ENCODE measurements around the gene TSPAN16. TPM values are rescaled to one million over a fixed set of nuclear protein-coding genes. Genes with fewer than 3 reads are reported as not detected.

The TSPAN16 gene
- total RNA-seq, 1 experiment from 2014 or later, result not detected

DNA sequence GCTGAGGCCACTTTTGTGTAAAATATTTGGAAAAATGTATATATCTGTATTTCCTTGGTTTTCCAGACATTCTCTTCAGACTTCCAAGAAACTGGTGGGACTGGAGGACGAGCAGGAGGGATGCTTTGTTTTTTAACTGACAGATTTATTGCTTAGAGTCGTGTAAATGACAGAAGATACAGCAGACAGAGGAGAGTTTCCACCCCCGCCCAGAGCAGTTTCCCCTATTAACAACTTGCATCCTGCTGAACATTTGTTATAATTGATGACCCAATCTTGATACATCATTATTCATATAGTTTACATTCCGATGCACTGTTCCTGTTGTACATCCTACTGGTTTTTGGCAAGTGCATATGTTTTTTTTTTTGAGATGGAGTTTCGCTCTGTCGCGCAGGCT is 26.6 kb upstream of the TSPAN16 start:
- no peak overlapping the region for H3K4ac ChIP-seq (ENCODE audit: low read depth, low read length)
- peaks cover 2% of the 10 kb centered on the region; the same call in 1 of the 2 replicates for H3K27me3 Mint-ChIP-seq (ENCODE audit: low read depth)
- no peaks in the 10 kb centered on the region for H3K9me3 ChIP-seq (ENCODE audit: control insufficient read depth, low read depth, low read length)
- H2BK120ac ChIP-seq (ENCODE audit: low read depth, low read length, poor library complexity, severe bottlenecking), result no peak overlapping the region
- H3K23ac ChIP-seq (ENCODE audit: insufficient read length, low read depth, low read length), result no peak overlapping the region
- H2BK12ac ChIP-seq (ENCODE audit: insufficient read length, low read depth, low read length), result no peak overlapping the region
- no peak overlapping the region for H3T11ph ChIP-seq (ENCODE audit: low read length)
- H3K4me1 Mint-ChIP-seq, result peaks cover 6 to 7% of the 10 kb centered on the region in 2 experiments; a peak in 3 of 4 replicates
- no peaks in the 10 kb centered on the region for H3K79me1 ChIP-seq (ENCODE audit: insufficient read depth, low read depth, low read length, poor library complexity, severe bottlenecking)
- no peak overlapping the region for H2AFZ ChIP-seq (ENCODE audit: low read length)
- H3K18ac ChIP-seq (ENCODE audit: insufficient read length, low read depth, low read length), result no peak overlapping the region
- H2BK20ac ChIP-seq (ENCODE audit: low read depth, low read length, poor library complexity, severe bottlenecking), result no peak overlapping the region
- H3K27ac Mint-ChIP-seq, result no peak overlapping the region
- H3K14ac ChIP-seq (ENCODE audit: insufficient read depth, low read length), result no peak overlapping the region
- no peaks in the 10 kb centered on the region for H3K36me3 Mint-ChIP-seq (ENCODE audit: insufficient read depth in 1 of 3, low read depth in 3 of 3)
- DNase-seq, result no peak
- no peak overlapping the region for H3K56ac ChIP-seq (ENCODE audit: insufficient read length, low read depth, low read length)
- no peaks in the 10 kb centered on the region for H4K20me1 ChIP-seq (ENCODE audit: control insufficient read depth, insufficient read depth, insufficient read length)
- no peak overlapping the region for H4K91ac ChIP-seq (ENCODE audit: insufficient read length, low read depth, low read length)
- no peaks in the 10 kb centered on the region for H3K79me2 ChIP-seq (ENCODE audit: insufficient read depth, low read length)
- no peak overlapping the region for H3K9ac ChIP-seq (ENCODE audit: extremely low read depth, insufficient read length, low read length)
- no peak overlapping the region for H2AK5ac ChIP-seq (ENCODE audit: insufficient read length, low read length)
- no peaks in the 10 kb centered on the region for H3K4me1 ChIP-seq (ENCODE audit: insufficient read depth, low read length)
- no peak overlapping the region for H3K4me3 Mint-ChIP-seq
- no peaks in the 10 kb centered on the region for H3K9me3 Mint-ChIP-seq
- H4K5ac ChIP-seq (ENCODE audit: insufficient read length, low read depth, low read length), result no peak overlapping the region
- TF ChIP-seq, protein P1, sequence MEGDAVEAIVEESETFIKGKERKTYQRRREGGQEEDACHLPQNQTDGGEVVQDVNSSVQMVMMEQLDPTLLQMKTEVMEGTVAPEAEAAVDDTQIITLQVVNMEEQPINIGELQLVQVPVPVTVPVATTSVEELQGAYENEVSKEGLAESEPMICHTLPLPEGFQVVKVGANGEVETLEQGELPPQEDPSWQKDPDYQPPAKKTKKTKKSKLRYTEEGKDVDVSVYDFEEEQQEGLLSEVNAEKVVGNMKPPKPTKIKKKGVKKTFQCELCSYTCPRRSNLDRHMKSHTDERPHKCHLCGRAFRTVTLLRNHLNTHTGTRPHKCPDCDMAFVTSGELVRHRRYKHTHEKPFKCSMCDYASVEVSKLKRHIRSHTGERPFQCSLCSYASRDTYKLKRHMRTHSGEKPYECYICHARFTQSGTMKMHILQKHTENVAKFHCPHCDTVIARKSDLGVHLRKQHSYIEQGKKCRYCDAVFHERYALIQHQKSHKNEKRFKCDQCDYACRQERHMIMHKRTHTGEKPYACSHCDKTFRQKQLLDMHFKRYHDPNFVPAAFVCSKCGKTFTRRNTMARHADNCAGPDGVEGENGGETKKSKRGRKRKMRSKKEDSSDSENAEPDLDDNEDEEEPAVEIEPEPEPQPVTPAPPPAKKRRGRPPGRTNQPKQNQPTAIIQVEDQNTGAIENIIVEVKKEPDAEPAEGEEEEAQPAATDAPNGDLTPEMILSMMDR (conservative IDR thresholded peaks at IDR 0.05), result no peak
- no peak overlapping the region for H3K27ac ChIP-seq (ENCODE audit: insufficient read length, low read depth, low read length)
- no peak overlapping the region for H2BK15ac ChIP-seq (ENCODE audit: low read depth, low read length)
- no peak overlapping the region for H4K8ac ChIP-seq (replicated peaks; ENCODE audit: insufficient read length, low read depth, low read length)
- no peaks in the 10 kb centered on the region for H3K27me3 ChIP-seq (ENCODE audit: insufficient read depth, low read length)
- H3K4me2 ChIP-seq (ENCODE audit: insufficient read depth, insufficient read length, low read length), result no peak overlapping the region
- no peaks in the 10 kb centered on the region for H3K23me2 ChIP-seq (ENCODE audit: insufficient read length, low read depth, low read length, poor library complexity, severe bottlenecking)
- H2BK5ac ChIP-seq (ENCODE audit: insufficient read length, low read length), result no peak overlapping the region
- no CpG with 5 or more reads among the region's 7 CpGs for WGBS (ENCODE audit: extremely low coverage, insufficient read length, low lambda C conversion rate)

Data from H9 (cell line).